ENCODE measurements around the gene SPATS1.

GRCh38 chr6:44356487-44356886 lies 14.0 kb downstream of the SPATS1 start:
- TF ChIP-seq CTCF (IDR thresholded peaks at IDR 0.05), result no peak
- no peak for TF ChIP-seq EP300 (IDR thresholded peaks at IDR 0.05)
